ENCODE results near the gene AMBRA1.
"Not testable (repeated sequence)": the region's sequence is repeated elsewhere in the genome, so short reads cannot be mapped to it uniquely, and the experiment has no call there.

The AMBRA1 gene

DNA sequence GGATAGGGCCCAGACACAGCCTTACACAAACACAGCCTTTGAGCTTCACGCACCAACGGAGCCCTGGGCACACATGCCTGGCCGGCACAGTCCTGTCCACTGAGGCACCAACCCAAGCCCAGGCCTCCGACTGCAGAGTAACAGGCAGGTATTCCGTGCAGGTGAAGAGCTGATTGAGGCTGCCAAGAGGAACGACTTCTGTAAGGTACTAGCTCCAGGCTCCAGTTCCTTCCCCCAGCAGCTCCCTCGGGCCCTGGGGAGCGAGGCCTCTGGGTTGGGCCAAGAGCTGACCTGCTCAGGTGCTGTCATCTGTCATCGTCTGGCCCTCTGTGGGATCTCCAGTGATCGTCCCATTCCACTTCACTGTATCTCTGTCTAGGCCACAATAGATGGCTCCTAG lies 215.5 kb downstream of the AMBRA1 start:
- DNase-seq, result no peak

DNA sequence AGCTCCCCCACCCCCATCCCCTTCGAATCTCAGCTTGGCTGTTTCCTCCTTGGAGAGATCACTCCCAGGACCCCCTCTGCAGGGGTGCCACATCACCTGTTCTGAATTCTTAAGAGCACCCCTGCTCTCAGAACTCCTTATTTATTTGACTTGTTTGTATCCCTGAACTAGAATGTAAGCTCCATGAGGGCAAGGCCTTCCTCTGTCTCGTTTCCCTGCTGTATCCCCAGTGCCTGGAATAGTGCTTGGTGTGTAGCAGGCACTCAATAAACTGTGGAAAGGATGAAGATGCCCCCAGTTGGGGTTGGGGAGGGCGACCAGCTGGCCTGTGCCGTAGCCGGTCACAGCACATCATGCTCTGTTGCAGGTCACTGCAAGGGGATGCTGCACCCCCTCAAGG lies 216.0 kb downstream of the AMBRA1 start:
- DNase-seq, result no peak

DNA sequence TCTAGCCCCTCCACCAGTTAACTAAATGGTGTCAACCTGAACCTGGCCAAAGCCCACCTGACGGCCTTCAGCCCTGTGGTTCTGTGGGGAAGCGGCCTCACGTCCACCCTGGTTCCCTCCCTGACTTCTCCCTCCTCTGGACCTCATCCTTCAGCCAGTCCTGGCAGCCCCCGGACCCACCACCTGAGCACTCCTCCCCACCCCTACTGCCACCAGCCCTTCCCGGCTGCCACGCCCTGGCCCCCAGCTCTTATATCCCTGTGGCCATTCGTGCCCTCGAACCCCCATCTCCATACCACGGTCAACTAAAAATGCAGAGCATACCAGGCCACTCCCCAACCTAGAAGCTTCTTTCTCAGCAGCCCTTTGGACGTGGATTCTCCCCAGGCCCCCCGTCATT lies 216.5 kb downstream of the AMBRA1 start:
- DNase-seq, result no peak

DNA sequence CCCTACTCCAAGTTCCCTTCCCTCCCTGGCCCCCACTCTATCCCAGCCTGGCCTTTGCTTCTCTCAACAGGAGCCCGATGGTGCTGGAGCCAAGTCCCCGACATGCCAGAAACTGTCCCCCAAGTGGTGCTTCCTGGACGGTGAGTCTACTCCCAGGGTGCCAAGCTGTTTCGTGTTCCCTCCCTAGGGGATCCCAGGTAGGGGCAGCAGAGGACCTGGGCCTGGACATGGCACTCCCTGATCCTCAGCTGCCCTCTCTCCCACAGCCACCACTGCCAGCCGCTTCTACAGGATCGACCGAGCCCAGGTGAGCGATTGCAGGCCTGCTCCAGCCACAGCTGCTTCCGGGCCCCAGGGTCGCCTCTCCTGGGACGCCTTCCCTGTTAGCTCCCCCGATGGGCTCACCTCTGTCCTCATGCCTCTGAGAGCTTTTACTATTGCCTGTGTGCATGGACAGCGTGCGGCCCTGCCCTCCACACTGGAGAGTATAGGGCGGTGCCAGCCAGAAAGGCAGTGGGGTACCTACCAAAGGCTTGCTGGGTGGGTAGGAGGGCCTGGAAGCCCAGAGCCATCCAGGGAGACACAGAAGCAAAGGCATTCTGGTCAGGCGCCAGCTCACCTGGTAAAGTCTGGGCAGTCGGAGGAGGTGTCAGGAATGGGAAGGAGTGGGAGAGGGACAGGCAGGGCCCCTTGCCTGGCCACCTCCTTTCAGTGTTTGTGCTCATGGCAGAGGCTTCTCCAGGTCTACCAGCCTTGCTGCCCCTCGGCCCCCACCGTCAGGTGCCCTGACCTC lies 217.4 kb downstream of the AMBRA1 start:
- DNase-seq, result no peak

DNA sequence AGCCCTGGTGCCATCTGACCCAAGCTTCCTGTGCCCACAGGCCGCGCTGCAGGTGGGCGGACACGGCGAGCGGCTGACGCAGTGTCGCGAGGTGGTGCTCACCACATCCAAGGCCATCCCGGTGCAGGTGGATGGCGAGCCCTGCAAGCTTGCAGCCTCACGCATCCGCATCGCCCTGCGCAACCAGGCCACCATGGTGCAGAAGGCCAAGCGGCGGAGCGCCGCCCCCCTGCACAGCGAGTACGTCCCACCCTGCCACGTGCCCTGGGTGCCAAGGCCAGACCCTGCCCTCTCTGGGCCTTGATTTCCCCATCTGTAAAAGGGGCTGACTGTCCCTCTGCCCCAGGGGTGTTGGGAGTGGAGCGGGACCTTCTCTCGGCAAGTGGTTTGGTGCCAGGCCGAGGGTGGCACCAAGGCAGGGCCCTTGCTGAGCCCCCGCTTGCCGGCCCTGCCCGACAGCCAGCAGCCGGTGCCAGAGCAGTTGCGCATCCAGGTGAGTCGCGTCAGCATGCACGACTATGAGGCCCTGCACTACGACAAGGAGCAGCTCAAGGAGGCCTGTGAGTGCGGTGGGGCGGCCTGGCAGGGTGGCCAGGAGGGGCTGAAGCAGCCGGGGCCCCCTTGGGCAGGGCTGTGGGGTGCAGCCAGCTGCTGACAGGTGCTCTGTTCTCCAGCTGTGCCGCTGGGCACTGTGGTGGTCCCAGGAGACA lies 218.3 kb downstream of the AMBRA1 start:
- DNase-seq, result no peak

DNA sequence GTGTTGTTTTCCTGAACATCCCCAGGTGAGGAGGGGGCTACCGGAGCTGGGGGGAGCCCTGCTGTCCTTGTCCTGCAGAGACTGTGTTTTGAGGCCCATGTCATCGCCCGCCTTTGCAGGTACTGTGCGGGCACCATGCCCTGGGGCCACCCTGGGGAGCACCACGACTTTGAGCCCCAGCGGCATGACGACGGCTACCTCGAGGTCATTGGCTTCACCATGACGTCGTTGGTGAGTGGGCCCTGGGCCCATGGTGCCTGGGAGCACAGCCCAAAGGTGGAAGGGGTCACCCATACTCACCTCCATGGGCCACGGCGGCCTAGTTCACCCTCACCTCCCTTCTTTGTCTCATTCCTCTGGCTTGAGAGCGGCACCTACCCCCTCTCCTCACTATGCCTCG lies 219.0 kb downstream of the AMBRA1 start:
- DNase-seq, result no peak

DNA sequence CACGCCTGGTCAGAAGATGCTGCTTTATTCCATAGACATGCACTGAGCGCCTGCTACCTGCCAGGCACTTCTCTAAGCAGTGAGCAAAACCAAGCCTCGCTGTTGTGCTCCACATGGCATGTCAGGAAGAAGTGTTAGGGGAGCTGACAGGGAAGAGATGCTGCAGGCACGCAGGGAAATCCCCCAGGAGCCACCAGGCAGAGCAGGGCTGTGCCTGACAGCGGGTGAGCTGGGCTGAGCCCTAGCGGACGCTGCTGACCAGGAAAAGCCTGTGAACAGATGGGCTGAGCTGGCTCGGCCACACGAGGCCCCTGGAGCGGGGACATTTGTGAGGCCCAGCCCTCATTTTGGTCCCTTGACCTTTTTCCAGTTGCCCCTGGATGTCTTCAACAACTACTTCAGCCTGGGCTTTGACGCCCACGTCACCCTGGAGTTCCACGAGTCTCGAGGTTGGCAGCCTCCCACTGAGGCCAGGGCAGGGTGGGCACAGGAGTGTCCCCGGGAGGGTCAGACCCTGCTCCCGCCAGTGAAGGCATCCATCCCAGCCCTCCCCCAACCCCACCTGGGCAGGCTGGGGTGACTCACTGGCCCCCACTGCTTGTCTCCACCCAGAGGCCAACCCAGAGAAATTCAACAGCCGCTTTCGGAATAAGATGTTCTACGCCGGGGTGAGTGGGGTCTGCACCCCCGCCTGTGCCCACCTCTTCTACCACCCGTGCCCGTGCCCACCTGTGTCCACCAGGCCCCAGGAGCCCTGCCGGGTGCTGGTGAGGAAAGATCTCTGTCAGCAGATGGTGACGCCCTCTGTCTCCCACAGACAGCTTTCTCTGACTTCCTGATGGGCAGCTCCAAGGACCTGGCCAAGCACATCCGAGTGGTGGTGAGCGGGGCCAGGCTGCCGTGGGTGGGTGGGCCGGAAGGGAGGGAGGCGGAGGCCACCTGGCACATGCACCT lies 219.8 kb downstream of the AMBRA1 start:
- DNase-seq, result no peak

DNA sequence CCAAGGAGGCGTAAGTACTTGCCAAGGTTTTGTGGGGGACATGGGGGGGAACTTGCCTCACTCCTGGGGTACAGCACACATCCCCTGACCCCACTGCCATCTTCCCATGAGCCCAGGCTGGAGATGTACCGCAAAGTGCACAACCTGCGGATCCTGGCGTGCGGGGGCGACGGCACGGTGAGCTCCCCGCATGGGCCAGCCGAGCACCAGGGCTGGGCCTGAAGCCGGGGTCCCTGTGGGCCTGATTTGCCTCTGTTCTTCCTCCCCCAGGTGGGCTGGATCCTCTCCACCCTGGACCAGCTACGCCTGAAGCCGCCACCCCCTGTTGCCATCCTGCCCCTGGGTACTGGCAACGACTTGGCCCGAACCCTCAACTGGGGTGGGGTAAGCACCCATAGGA lies 221.3 kb downstream of the AMBRA1 start:
- DNase-seq, result not testable (repeated sequence)

DNA sequence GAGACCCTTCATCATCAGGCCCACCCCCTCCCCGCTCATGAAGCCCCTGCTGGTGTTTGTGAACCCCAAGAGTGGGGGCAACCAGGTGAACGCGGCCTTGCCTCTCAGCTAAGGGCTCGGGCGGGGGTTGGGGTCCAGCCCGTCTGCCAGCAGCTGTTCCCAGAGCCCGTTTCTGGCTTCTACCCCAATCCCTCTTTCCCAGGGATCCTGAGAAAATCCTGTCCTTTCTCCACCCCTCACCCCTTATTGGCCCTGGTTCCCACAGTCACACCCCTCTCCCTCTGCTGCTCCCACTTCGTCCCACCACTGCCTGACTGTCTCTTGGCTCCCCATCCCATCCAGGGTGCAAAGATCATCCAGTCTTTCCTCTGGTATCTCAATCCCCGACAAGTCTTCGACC lies 221.7 kb downstream of the AMBRA1 start:
- no peak for DNase-seq

DNA sequence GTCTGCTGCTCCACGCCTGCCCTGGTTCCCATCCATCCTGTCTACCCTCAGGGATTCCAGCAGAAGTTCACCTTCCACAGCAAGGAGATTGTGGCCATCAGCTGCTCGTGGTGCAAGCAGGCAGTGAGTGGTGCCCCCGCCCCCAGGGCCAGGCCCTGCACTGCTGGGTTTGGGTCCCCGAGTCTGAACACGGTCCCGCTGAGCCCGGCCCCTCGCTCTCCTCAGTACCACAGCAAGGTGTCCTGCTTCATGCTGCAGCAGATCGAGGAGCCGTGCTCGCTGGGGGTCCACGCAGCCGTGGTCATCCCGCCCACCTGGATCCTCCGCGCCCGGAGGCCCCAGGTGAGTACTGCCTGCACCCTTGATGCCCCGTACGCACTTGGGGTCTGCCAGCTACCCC lies 222.6 kb downstream of the AMBRA1 start:
- not testable (repeated sequence) for DNase-seq

DNA sequence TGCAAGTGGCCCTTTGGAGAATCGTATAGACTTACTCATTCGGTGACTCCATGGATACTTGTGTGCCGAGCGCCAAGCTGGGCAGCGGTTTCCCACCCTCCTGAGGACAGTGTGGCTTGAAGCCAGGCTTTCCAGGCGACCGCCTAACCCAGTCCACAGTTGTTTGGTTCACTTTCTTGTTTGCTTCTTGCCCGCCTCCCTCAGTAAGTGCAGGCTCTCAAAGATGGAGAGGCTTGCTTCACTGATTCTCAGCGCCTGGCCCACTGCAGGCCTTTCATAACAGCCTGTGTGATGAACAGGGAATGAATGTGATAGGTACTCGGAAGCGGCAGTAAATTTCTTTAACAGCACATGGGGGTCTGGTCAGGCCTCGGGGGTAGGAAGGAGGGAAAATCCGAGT lies 223.6 kb downstream of the AMBRA1 start:
- no peak for DNase-seq

DNA sequence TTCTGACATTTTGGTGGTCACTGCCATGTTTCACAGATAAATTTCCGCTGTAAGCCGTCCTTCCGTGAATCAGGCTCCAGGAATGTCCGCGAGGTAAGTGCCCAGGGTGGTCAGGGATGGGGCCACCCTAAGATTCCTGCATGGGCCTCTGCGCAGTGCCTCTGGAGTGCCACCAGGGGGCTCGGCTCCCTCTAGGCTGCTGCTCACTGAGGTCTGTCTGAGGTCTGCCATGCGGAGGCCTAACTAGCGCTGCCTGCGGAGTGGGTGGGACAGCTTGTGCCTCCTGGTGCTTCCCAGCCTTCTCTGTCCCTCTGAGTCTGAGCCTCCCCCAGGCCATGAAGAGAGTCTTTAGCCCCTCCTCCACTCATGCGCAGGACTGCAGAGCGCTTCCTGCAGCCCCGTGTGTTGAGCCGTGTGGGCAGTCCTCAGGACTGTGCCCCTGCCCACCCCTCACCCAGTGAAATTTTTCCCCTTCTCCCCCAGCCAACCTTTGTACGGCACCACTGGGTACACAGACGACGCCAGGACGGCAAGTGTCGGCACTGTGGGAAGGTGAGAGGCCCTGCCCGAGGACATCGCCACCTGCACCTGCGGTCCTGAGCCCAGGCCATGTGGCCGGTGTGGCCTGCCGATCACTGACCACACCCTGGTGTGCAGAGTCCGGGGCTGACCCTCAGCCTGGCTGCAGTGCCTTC lies 224.2 kb downstream of the AMBRA1 start:
- peak; percentile 87 for DNase-seq

DNA sequence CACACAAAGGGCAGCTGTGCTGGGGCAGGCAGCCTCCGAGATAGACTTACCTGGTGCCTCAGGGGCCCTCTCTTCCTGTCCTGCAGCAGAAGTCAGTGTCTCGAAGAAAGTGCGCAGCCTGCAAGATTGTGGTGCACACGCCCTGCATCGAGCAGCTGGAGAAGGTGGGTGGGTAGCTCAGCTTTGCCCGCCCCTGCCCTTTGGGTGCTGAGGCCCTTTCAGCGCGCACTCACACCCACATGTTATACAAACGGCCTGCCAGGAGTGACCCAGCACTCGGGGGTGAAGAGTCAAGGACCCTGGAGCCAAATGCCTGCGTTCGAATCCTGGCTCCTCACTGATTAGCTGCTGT lies 225.9 kb downstream of the AMBRA1 start:
- no peak for DNase-seq

DNA sequence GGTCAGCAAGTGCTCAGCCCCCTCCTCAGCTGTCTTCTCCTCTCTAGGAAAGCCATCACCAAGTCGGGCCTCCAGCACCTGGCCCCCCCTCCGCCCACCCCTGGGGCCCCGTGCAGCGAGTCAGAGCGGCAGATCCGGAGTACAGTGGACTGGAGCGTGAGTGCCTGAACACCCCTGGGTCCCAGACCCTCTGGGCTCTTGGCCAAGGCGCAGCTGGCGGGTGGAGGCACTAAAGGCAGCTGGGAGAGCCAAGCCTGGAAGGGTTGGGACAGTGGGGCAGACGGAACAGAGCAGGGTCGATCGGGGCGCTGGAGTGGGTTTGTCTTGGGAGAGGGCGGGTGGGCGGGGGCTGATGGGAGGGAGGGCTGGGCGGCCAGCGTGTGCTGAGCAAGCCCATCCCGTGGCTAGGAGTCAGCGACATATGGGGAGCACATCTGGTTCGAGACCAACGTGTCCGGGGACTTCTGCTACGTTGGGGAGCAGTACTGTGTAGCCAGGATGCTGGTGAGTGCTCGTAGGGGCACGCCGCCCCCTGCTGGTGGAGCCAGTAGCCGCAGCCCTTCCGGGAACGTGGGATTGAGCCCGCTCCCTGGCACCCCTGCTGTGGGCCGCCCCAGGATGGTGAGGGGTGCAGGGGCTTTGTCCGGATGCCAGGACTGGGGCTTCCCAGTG lies 226.4 kb downstream of the AMBRA1 start:
- DNase-seq, result peak; percentile 84

DNA sequence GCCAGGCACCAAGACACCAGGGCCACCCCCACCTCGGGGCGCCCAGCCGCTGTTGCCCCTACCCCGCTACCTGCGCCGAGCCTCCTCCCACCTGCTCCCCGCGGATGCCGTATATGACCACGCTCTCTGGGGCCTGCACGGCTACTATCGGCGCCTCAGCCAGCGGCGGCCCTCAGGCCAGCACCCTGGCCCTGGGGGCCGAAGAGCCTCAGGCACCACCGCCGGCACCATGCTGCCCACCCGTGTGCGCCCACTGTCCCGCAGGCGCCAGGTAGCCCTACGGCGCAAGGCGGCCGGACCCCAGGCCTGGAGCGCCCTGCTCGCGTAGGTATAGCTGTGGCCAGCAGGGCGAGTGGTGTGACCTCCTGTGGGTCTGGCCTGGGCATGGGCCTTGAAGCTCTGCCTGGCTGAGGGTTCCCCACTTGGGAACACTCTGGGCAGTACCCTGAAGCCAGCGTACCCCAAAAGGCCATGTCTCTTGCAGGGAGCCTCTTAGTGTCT lies 227.1 kb downstream of the AMBRA1 start:
- DNase-seq, result no peak

DNA sequence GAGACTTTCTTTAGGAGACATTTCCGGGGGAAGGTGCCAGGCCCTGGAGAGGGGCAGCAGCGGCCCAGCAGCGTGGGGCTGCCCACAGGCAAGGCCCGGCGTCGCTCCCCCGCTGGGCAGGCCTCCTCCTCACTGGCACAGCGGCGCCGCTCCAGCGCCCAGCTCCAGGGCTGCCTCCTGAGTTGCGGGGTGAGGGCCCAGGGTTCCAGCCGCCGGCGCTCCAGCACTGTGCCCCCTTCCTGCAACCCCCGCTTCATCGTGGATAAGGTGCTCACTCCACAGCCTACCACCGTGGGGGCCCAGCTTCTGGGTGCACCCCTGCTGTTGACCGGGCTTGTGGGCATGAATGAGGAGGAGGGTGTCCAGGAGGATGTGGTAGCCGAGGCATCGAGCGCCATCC lies 227.6 kb downstream of the AMBRA1 start:
- no peak for DNase-seq

DNA sequence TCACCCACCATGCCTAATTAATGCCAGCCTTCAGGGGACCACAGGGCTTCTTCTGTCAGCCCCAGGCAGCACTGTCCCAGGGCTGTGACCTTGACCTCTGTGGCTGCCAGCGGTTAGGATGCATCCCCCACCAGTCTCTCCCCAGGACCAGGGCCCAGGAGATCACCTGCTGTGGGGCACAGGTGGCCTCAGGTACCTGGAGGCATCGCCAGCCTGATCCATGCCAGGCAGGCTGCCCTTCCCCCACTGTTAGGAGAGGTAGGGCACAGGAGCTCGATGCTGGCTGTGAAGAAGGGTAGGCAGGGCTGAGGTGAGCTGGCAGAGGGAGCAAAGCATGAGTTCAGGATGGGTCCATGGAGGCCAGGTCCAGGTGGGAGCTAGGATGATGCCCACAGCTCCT lies 229.0 kb downstream of the AMBRA1 start:
- DNase-seq, result no peak

DNA sequence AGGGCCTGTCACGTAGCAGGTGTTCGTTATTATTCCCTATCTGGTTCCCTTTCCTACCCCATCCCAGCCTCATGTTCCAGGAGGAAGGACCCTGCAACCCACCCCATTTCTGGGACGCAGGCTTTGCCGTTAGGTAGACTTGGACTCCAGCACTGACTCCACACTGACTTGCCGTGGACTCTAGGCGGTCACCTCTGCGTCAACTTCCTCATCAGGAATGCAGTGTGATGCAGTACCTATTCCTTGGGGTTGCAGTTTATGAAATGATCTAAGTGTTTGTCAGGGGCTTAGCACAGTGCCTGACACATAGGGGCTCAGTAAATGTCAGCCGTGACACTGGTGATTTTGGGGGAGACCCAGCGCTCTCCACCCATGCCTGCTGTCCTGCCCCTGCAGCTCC lies 229.8 kb downstream of the AMBRA1 start:
- no peak for DNase-seq

DNA sequence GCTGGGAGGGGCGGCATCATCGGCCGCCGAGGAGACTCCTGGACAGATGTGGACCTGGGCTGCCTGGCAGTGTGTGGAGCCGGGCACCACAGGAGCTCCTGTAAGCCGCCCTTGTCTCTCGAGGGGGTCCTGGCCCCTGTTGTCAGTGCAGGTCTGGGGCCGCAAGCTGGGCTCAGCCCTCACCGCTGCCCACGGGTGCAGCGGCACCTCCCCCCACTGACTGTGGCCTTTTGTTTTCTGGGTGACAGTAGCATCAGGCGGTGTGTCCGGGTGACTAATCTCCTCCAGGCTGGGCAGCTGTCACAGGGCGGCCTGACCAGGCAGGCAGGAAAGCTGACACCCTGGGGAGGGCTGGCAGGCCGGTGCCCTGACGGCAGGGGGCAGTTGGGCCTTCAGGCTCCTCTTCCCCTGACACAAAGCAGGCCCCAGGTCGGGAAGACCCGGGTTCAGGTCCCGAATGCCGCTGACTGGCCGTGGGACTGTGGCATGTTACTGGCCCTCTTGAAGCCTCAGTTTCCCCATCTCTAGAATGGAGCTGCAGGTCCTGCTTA lies 230.3 kb downstream of the AMBRA1 start:
- peak; percentile 18 for DNase-seq

DNA sequence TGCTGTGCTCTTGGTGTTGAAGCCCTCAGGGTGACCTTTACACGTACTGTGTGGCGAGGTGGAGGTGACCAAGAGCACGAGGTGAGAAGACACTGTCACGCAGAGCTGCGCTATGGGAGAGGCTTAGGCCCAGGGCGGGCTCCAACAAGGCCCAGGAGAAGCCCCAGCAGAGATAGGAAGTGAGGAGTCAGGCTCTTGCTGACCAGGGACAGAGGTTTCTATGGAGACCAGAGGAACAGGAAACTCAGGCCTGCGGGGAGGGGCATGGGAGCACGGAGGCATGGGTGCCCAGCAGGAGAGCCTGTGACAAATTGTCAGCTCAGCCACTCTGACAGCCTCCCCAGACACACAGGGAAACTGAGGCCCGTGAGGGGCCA lies 230.8 kb downstream of the AMBRA1 start:
- peak; percentile 70 for DNase-seq

DNA sequence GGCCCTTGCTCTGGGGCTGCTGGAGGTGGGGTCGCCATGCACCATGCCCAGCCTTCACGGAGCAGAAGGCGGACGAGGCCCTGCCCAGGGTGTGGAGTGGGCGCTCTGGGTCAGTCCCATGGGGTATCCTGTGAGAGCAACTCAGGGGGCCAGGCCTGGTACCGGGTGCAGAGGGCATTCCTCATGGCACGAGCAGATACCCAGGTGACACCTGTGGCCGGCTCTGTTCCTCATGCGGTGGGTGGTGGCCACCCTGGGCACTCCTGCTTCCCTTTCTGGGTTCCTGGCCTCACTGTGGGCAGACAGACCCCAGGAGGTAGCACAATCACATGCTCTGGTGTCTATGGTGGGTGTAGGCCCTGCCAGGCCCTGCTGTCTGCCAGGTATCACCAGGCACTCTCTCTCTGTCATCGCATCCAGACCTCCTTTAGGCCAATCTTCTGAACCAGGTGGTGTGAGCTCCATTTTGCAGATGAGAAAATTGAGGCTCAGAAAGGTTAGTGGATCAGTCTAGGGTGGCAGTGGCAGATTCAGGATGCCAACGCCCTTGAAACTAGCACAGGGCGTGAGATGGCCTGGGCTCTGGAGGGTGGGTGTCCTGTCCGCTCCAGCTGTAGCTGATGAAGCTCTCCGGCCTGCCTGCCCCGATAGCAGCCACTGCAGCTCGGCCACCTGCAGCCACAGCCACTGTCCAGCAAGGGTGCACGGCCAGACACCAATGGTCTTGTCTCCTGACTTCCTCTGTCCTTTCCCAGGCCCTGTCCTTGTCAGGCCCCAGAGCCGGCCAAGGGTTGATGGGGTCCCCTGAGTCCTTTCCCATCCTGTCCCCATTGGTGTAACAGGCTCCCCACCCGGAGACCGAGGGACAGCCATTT lies 231.4 kb downstream of the AMBRA1 start:
- DNase-seq, result no peak
